Osteoblast (primary cell): ENCODE data around the gene ERBB4. TPM values are rescaled to one million over a fixed set of nuclear protein-coding genes. Genes with fewer than 3 reads are reported as not detected.

Experiments used
- DNase-seq: peaks from one replicate; pipeline ENCODE4 v3.0.0; 2011; ENCODE audit warnings: low spot score, mixed read lengths; ENCODE audit not compliant: insufficient read length; ENCODE audit errors: missing footprints
- H2AFZ ChIP-seq: 2 replicates; pipeline ENCODE4 v1.6.0; 2011; ENCODE audit warnings: mild to moderate bottlenecking, low read length
- H3K27ac ChIP-seq: 2 replicates; pipeline ENCODE4 v1.5.1; 2011; ENCODE audit warnings: mild to moderate bottlenecking, low read depth, low read length, moderate library complexity
- H3K27me3 ChIP-seq: 2 replicates; pipeline ENCODE4 v1.6.0; 2012; ENCODE audit warnings: mild to moderate bottlenecking, control low read depth, inconsistent platforms, low read length, moderate library complexity; ENCODE audit not compliant: insufficient read depth
- H3K36me3 ChIP-seq: 2 replicates; pipeline ENCODE4 v1.5.1; 2011; ENCODE audit warnings: mild to moderate bottlenecking, low read length, control low read depth, moderate library complexity; ENCODE audit not compliant: insufficient read depth
- H3K4me1 ChIP-seq: 2 replicates; pipeline ENCODE4 v1.5.1; 2011; ENCODE audit warnings: mild to moderate bottlenecking, low read length, control low read depth, moderate library complexity; ENCODE audit not compliant: insufficient read depth
- H3K4me2 ChIP-seq: 2 replicates; pipeline ENCODE4 v1.6.0; 2011; ENCODE audit warnings: mild to moderate bottlenecking, low read length; ENCODE audit not compliant: insufficient read depth
- H3K4me3 ChIP-seq: fragments of 200-600 bp; sonication (generic); 3 replicates; pipeline ENCODE4 v1.5.1; 2012; ENCODE audit warnings: mild to moderate bottlenecking, low read length, inconsistent platforms; ENCODE audit not compliant: insufficient read depth
- H3K79me2 ChIP-seq: 2 replicates; pipeline ENCODE4 v1.6.0; 2012; ENCODE audit warnings: mild to moderate bottlenecking, low read length, control low read depth, inconsistent platforms; ENCODE audit not compliant: insufficient read depth
- H3K9me3 ChIP-seq: 2 replicates; pipeline ENCODE4 v1.5.1; 2011; ENCODE audit warnings: low read depth, low read length, control low read depth
- H4K20me1 ChIP-seq: 2 replicates; pipeline ENCODE4 v1.6.0; 2012; ENCODE audit warnings: mild to moderate bottlenecking, low read length, control low read depth; ENCODE audit not compliant: insufficient read depth
- total RNA-seq: library from RNA; depleted of rRNA; stranded (reverse); fragments of >200 nt; gene quantifications from 2 replicates; pipeline ENCODE4 v1.2.3, GENCODE V29; 2012
- TF ChIP-seq, protein P1 (sequence below): IDR thresholded peaks from 2 replicates; pipeline ENCODE4 v1.5.1; 2011; ENCODE audit warnings: mild to moderate bottlenecking, low read depth, low read length, moderate library complexity; ENCODE audit errors: extremely low read depth

The ERBB4 gene
- total RNA-seq, 1 donor = under 0.01 TPM

DNA sequence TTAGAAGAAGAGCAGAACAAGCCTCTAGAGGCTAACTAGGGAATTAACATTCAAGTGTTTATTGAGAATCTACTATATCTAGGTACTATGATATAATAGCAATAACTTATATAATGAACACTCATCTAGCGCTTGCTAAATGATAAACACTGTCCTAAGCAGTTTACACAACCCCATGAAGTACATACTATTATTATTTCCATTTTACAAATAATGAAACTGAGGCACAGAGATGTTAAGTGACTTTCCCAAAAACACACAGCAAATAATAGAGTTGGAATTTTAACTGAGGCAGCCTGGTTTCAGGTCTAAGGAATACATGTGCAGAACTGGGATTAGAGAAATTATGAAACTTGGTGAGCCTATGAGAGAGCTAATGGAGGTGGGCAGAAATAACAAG, 1088.8 kb downstream of the ERBB4 start:
- H3K27me3 ChIP-seq = no peaks in the 10 kb centered on the region
- H3K4me2 ChIP-seq = no peak overlapping the region
- no peaks in the 10 kb centered on the region for H3K36me3 ChIP-seq
- DNase-seq = no peak
- no peaks in the 10 kb centered on the region for H3K79me2 ChIP-seq
- no peaks in the 10 kb centered on the region for H3K4me1 ChIP-seq
- H3K27ac ChIP-seq = no peak overlapping the region
- no peaks in the 10 kb centered on the region for H4K20me1 ChIP-seq
- no peak overlapping the region for H2AFZ ChIP-seq
- no peak overlapping the region for H3K4me3 ChIP-seq
- TF ChIP-seq, protein P1, sequence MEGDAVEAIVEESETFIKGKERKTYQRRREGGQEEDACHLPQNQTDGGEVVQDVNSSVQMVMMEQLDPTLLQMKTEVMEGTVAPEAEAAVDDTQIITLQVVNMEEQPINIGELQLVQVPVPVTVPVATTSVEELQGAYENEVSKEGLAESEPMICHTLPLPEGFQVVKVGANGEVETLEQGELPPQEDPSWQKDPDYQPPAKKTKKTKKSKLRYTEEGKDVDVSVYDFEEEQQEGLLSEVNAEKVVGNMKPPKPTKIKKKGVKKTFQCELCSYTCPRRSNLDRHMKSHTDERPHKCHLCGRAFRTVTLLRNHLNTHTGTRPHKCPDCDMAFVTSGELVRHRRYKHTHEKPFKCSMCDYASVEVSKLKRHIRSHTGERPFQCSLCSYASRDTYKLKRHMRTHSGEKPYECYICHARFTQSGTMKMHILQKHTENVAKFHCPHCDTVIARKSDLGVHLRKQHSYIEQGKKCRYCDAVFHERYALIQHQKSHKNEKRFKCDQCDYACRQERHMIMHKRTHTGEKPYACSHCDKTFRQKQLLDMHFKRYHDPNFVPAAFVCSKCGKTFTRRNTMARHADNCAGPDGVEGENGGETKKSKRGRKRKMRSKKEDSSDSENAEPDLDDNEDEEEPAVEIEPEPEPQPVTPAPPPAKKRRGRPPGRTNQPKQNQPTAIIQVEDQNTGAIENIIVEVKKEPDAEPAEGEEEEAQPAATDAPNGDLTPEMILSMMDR = no peak
- no peaks in the 10 kb centered on the region for H3K9me3 ChIP-seq

DNA sequence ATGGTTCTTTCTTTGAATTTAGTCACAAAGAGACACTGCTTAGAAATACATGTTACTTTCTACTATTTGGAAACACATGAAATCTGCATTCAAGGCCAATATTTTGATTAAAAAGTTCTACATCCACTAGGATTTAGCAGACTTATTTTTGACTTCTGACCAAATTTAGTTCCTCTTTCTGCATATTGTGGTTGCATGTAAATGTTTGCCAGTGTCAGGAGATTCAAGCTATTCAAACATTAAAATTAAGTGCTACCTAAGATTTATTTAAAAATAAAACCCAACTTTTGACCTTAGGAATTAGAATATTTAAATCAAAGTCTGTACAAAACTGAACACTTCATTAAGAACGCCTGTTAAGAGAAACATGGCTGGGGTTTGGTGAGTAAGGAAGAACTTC, 1091.1 kb downstream of the ERBB4 start:
- Histone ChIP-seq H3K4me3 (no peak overlapping the region), H3K27ac (no peak overlapping the region), H3K36me3 (no peaks in the 10 kb centered on the region), H3K79me2 (no peaks in the 10 kb centered on the region), H3K9me3 (no peaks in the 10 kb centered on the region), H3K27me3 (no peaks in the 10 kb centered on the region), H2AFZ (no peak overlapping the region), H3K4me2 (no peak overlapping the region), H3K4me1 (no peaks in the 10 kb centered on the region), H4K20me1 (no peaks in the 10 kb centered on the region)
- TF ChIP-seq, protein P1 = no peak
- DNase-seq = no peak

DNA sequence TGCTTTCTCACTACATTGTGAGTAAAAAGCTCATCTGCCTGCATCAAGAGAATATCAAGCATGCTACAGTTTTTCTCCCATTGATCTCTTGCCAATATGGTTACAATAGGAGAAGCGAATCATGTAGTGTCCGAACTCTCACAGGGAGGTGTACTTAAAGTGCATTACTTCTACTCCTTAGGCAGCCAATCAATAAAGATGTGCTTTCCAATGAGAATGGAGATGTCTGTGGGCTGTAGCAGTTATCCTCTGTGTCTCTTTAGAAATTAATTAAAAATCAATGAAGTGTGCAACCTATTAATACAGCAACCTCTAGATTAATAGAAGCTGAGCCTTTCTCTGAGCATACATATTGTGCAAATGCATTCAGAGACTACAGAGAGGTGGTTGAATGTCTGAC, 1098.5 kb downstream of the ERBB4 start:
- Histone ChIP-seq H3K36me3 (no peaks in the 10 kb centered on the region), H3K27me3 (no peaks in the 10 kb centered on the region), H4K20me1 (no peaks in the 10 kb centered on the region), H3K4me3 (no peak overlapping the region), H2AFZ (no peak overlapping the region), H3K4me2 (no peak overlapping the region), H3K79me2 (no peaks in the 10 kb centered on the region), H3K9me3 (no peaks in the 10 kb centered on the region), H3K4me1 (no peaks in the 10 kb centered on the region), H3K27ac (no peak overlapping the region)
- DNase-seq = no peak
- TF ChIP-seq, protein P1 = no peak

DNA sequence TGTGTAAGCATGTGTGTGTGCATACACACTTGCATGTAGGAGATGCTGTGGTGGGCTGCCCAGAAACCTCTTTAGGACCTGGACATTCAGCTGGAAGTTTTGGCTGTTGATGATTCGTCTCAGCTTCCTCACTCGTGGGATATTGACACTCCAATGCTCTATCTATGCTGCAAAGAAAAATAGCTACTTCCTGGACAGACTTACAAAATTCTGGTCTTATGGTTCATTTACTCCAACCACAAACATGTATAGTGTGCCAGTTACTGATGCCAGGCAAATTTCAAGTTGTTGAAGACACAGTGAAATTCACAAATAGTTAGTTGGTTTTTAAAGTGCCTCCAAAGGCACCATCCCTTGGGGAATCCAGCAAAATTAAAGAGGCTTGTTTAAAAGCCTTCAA, 1099.6 kb downstream of the ERBB4 start:
- no peak for DNase-seq
- H2AFZ ChIP-seq = no peak overlapping the region
- TF ChIP-seq, protein P1 = no peak

More for the DNA sequence above, 1099.6 kb downstream of the ERBB4 start:
- Histone ChIP-seq H3K79me2 (no peaks in the 10 kb centered on the region), H3K4me1 (no peaks in the 10 kb centered on the region), H4K20me1 (no peaks in the 10 kb centered on the region), H3K4me3 (no peak overlapping the region), H3K9me3 (no peaks in the 10 kb centered on the region), H3K4me2 (no peak overlapping the region), H3K36me3 (no peaks in the 10 kb centered on the region), H3K27ac (no peak overlapping the region), H3K27me3 (no peaks in the 10 kb centered on the region)
